ENCODE data around the gene AGO4. TPM values are rescaled to one million over a fixed set of nuclear protein-coding genes. Genes with fewer than 3 reads are reported as not detected.

The AGO4 gene
- total RNA-seq, 1 donor, result 13.5 TPM

DNA sequence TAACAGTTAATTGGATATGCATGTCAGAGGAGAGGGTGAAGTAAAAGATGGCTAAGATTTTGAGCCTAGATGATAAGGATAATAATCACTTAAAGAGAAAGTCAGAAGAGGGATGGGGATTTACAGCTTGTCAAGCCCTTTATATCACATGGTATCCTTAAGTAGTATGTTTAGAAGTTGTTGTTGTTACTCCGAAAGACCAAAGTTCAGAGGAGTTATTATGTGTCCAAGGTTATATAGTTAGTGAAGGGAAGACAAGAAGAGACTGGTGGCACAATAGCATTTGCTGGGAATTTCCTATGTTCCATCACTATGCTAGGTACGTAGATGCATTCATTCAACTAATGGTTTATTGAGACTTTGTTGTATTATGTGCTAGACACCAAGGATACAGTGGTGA lies 44.4 kb downstream of the AGO4 start:
- no peak overlapping the region for H3K4me3 ChIP-seq (ENCODE audit: low read depth, low read length)
- no peak for DNase-seq (ENCODE audit: low read depth)
- TF ChIP-seq, protein P1, sequence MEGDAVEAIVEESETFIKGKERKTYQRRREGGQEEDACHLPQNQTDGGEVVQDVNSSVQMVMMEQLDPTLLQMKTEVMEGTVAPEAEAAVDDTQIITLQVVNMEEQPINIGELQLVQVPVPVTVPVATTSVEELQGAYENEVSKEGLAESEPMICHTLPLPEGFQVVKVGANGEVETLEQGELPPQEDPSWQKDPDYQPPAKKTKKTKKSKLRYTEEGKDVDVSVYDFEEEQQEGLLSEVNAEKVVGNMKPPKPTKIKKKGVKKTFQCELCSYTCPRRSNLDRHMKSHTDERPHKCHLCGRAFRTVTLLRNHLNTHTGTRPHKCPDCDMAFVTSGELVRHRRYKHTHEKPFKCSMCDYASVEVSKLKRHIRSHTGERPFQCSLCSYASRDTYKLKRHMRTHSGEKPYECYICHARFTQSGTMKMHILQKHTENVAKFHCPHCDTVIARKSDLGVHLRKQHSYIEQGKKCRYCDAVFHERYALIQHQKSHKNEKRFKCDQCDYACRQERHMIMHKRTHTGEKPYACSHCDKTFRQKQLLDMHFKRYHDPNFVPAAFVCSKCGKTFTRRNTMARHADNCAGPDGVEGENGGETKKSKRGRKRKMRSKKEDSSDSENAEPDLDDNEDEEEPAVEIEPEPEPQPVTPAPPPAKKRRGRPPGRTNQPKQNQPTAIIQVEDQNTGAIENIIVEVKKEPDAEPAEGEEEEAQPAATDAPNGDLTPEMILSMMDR (IDR thresholded peaks at IDR 0.05; ENCODE audit: insufficient read depth, low read length), result no peak

- no peak overlapping the region for H3K4me3 ChIP-seq (ENCODE audit: low read depth, low read length)
- no peak for DNase-seq (ENCODE audit: low read depth)
- TF ChIP-seq, protein P1 (IDR thresholded peaks at IDR 0.05; ENCODE audit: insufficient read depth, low read length), result no peak
Observed at GRCh38 chr1:35854989-35855700, 47.3 kb downstream of the AGO4 start.

GRCh38 chr1:35856964-35857363 lies 49.1 kb downstream of the AGO4 start:
- no peak for DNase-seq (ENCODE audit: low read depth)
- TF ChIP-seq, protein P1 (IDR thresholded peaks at IDR 0.05; ENCODE audit: insufficient read depth, low read length), result no peak
- no peak overlapping the region for H3K4me3 ChIP-seq (ENCODE audit: low read depth, low read length)

GRCh38 chr1:35857830-35858229 lies 50.0 kb downstream of the AGO4 start:
- peak; percentile 39 for DNase-seq (ENCODE audit: low read depth)
- no peak overlapping the region for H3K4me3 ChIP-seq (ENCODE audit: low read depth, low read length)
- TF ChIP-seq, protein P1 (IDR thresholded peaks at IDR 0.05; ENCODE audit: insufficient read depth, low read length), result peak; percentile 19

- TF ChIP-seq, protein P1 (IDR thresholded peaks at IDR 0.05; ENCODE audit: insufficient read depth, low read length), result no peak
- DNase-seq (ENCODE audit: low read depth), result no peak
- H3K4me3 ChIP-seq (ENCODE audit: low read depth, low read length), result no peak overlapping the region
Observed at GRCh38 chr1:35860696-35861095, 52.9 kb downstream of the AGO4 start.

DNA sequence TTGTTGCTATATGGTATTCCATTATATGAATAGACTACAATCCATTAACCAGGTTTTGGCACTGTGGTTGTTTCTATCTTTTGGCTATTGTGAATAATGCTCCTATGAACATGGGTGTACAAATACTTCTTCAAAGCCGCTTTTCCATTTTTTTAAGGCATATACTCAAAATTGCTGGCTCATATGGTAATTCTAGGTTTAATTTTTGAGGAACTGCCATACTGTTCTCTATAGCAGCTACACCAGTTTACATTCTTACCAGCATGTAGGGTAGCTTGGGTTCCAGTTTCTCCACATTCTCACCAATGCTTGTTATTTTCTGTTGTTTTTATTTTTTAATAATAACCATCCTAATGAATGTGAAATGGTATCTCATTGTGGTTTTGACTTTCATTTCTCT lies 55.3 kb downstream of the AGO4 start:
- no peak overlapping the region for H3K4me3 ChIP-seq (ENCODE audit: low read depth, low read length)
- TF ChIP-seq, protein P1 (IDR thresholded peaks at IDR 0.05; ENCODE audit: insufficient read depth, low read length), result no peak
- no peak for DNase-seq (ENCODE audit: low read depth)
